ENCODE data around the gene MCL1.
"Not testable (repeated sequence)": the region's sequence is repeated elsewhere in the genome, so short reads cannot be mapped to it uniquely, and the experiment has no call there.

Gene MCL1

GRCh38 chr1:150601540-150601939, 22.1 kb upstream of the MCL1 start:
- DNase-seq: no peak

DNA sequence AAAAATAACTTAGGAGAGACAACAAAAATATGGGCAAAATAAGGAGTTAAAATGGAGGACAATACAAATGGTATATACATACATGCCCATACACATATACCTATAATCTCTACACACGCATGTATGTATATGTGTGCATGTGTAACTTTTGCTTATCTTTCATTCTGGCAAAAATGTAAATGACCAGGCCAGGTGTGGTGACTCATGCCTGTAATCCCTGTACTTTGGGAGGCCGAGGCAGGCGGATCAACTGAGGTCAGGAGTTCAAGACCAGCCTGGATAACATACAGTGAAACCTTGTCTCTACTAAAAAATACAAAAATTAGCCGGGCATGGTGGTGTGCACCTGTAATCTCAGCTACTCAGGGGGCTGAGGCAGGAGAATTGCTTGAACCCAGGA, 18.9 kb upstream of the MCL1 start:
- not testable (repeated sequence) for DNase-seq

GRCh38 chr1:150596976-150597375, 17.6 kb upstream of the MCL1 start:
- DNase-seq: no peak

- no peak for DNase-seq
These were observed 16.9 kb upstream of the MCL1 start for GRCh38 chr1:150596095-150596892.

DNA sequence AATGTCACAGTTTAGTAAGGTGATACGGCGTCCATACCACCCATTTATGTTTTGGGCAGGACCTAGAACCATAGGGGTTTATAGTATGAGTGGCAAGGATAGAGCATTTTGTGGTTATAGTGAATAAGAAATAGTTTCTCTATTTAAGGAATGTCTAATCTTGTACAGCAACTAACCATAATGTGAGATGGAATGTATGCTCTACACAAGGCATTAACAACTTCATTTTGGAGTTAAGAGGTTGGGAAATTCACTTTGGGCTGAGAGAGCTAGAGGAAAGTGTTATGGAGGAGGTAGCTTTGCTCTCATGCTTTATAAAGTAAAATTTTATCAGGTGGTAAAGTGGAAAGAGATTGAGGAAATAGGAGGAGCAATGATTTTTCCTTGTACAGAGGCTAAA, 3.0 kb upstream of the MCL1 start:
- DNase-seq: no peak

- not testable (repeated sequence) for DNase-seq
These were observed 2.6 kb upstream of the MCL1 start for GRCh38 chr1:150581962-150582361.

GRCh38 chr1:150581437-150581836, 2.0 kb upstream of the MCL1 start:
- DNase-seq: not testable (repeated sequence)

- DNase-seq: not testable (repeated sequence)
These were observed 1.6 kb upstream of the MCL1 start for GRCh38 chr1:150580966-150581365.

DNA sequence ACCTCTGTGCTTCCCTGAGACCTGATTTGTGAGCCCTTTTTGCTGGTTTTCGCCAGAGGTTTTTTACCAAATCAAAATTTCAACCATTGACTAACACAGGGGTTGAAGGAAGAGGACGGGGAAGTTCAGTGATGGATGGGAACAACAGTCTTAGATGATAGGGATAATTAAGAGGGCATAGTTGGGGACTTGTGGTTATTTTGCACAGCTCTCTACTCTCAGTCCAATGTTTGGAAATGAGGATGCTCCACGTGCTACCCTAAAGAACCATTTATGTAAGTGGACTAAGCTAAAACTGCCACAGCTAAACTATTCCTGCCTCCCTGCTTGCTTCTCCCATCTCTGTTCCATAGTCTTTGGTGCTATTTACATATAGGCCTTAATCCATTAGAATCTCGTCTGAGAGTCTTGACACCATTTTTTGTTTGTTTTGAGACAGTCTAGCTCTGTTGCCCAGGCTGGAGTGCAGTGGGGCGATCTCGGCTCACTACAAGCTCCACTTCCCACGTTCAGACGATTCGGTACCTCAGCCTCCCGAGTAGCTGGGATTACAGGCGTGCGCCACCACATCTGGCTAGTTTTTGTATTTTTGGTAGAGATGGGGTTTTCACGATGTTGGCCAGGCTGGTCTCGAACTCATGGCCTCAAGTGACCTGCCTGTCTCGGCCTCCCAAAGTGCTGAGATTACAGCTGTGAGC, 684 bp upstream of the MCL1 start:
- no peak for DNase-seq

DNA sequence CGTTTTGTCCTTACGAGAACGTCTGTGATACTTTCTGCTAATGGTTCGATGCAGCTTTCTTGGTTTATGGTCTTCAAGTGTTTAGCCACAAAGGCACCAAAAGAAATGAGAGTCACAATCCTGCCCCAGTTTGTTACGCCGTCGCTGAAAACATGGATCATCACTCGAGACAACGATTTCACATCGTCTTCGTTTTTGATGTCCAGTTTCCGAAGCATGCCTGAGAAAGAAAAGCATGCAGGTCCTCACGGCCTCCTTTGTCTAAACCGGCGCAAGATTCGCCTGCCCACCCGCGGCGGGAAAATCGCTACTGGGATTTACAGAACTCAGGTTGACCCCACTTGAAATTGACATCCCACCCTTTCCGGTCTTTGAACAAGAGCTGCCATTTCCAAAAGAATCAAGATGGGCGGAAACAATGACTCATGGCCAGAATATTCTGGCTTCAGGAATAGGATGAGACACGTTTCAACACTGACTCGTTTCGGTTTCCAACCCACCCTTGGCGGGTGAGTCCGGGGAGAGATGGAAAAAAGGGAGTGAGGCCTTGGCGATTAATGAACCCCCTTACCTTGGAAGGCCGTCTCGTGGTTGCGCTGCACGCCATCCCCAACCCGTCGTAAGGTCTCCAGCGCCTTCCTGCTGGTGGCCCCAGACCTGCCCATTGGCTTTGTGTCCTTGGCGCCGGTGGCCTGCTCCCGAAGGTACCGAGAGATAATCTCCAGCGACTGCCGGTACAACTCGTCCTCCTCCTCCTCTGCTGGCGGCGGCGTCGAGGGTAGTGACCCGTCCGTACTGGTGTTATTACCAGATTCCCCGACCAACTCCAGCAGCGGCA, 919 bp downstream of the MCL1 start:
- DNase-seq: peak; percentile 82

GRCh38 chr1:150577557-150578271, 1.7 kb downstream of the MCL1 start:
- DNase-seq: no peak

GRCh38 chr1:150576794-150577556, 2.4 kb downstream of the MCL1 start:
- no peak for DNase-seq

DNA sequence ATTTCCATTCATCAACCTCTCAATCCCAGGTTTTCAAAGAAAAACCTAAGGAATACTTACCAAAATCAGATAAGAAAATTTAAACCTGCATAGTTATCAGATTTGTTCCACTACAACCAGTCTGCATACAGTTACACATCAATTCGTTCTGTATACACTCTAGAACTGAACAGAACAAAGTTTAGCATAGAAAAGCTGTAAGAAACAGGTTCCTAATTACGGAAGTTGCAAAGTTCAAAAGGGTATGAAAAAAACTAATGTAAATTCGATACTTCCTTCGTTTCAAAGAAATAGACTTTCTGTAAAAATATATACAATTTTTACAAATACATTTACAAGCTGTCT, 3.1 kb downstream of the MCL1 start:
- DNase-seq: no peak

DNA sequence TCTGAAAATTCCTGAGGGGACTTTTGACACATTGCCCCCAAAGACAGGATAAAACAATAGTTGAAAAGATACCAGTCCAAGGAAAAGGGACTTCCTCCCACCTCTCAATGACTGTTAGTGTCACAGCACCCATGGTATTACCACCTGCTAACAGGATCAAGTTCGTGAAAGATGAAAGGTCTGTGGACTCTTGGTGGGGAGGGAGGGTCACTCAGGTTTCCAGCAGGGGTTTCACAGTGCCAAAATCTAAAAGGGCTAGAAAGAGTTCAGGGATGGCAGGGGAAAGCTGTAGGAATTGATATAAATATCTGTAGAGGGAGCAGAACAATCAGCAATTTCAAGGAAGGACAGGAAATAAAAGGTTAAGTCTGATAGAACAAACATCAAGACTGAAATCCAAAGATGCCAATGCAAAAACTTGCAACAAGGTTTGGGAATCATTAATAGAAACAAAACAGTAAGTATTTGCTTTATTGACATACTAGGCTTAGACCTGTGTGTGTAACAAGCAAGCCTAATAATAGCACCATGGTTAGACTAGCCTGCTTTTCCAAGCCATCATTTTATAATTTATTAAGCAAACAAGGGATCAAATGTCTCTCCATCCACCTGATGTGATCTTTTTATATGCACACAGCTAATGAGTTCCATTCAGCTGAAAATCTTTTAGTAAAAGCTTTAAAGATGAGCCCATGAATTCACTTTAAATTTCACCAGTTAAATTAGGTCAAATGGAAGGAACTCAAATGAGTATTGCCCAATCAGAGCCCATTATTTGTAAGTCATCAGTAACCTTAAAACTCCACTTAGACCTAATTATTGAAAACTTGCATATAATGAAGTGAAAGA, 3.7 kb downstream of the MCL1 start:
- no peak for DNase-seq

DNA sequence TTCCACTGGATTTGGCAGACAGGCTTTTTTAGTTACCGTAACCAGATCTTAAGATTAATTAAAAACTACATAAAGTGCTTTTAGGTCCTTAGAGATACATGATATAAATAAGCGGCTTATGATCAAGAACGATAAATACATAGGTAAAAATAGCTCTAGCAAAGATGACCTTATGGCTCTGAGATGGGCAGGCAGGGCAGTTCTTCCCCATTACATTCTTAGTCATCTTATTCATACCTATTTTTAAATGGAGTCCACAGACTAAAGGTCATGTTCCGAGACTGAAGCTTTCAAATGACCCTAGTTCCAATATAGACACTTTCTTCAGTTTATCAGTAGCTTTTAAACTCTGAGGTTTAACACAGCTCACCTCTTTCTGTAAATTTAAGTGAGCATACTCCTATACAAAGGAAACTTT, 4.3 kb downstream of the MCL1 start:
- no peak for DNase-seq

DNA sequence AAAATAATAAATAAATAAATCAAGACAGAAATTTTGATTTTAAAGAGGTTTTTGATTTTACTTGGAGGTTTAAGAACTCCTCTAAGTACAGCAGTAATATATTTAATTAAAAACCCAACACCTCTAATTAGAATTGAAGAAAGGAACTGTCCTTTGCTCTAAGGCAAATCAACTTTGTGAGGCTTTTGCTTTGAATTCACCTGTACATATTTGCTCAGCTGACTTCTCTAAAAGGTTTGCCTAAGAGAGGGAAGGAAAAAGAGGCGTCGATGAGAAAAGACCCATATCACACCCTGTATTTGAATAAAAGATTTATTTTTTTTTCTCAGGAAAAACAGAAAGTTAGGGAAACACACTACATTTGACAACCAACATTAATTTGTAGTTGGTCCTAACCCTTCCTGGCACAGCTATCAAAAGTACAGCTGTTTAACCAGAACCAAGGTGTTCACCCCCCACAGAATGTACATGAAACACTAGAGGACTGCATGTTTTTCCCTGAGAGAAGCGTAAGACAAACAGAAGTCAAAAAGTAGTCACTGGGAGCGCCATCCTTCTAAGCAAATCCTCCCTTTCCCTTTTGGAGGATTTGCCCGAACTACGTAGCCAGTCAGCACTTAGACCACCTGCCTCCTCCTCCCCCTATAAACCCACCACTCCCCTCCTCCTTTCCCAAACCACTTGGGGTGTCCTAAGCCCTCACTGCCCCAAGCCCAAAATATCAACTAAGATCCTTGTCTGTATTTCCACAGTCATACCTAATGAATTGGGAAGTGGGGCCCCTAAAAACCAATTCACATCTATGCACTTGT, 4.9 kb downstream of the MCL1 start:
- no peak for DNase-seq

GRCh38 chr1:150573648-150574071, 5.8 kb downstream of the MCL1 start:
- not testable (repeated sequence) for DNase-seq

GRCh38 chr1:150572918-150573647, 6.3 kb downstream of the MCL1 start:
- DNase-seq: no peak

DNA sequence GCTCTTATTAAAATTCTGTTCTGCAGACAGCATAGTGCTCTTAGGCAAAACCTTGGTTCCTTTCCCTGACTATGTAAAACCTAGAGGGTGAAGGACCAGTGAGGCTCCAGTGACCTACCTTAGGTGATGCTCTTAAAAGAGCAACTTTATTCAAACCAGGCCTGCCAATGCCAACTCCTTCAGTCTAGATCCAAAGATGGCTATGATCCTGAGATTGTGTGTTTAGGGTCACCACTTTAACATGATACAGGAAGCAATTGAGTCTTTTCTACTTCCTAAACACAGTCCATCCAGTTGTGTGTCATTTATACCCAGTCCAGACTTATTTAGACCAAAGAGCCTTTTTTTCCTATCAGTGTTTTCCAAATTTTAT, 10.8 kb downstream of the MCL1 start:
- no peak for DNase-seq

Data from activated CD8-positive, alpha-beta memory T cell treated with anti-CD3 and anti-CD28 coated beads, Interleukin-2, amount 50 U/mL, for 48 hours (primary cell).